ENCODE results near the gene CCND1.
"Not testable (repeated sequence)": the region's sequence is repeated elsewhere in the genome, so short reads cannot be mapped to it uniquely, and the experiment has no call there.

Gene CCND1

GRCh38 chr11:69689484-69690319 lies 48.7 kb downstream of the CCND1 start:
- no peak for DNase-seq

DNA sequence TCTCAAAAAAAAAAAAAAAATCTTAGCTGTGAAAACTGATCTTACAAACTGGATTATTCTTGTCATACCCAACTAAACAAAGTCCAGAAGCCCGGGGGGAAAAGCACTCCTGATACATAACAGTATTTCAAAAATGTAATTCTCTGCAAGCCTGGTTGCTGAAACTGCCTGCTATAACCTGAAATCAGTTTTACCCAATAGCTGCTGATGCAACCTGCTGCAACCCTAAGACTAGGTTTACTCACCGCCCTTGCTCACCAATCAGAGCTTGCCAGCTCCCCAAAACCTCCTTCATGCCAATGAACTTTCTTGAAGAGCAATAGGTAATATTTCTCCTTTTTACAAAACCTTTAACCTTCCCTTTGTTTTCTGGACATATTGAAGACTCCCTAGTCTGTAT lies 50.5 kb downstream of the CCND1 start:
- Histone ChIP-seq H3K27me3 (no peaks in the 10 kb centered on the region), H3K4me3 (ENCODE audit: low read depth, low read length) (no peak overlapping the region), H3K4me1 (no peaks in the 10 kb centered on the region), H3K9me3 (no peaks in the 10 kb centered on the region), H3K36me3 (no peaks in the 10 kb centered on the region)
- no peak for DNase-seq
- TF ChIP-seq CTCF (IDR thresholded peaks at IDR 0.05; ENCODE audit: low read depth, low read length) = no peak

More at GRCh38 chr11:69689484-69690319, 48.7 kb downstream of the CCND1 start:
- Histone ChIP-seq H3K27me3 (peaks cover 5% of the 10 kb centered on the region; the same call in 1 of the 2 replicates), H3K36me3 (no peaks in the 10 kb centered on the region), H3K4me1 (peaks cover 3% of the 10 kb centered on the region; the same call in 1 of the 2 replicates), H3K9me3 (no peaks in the 10 kb centered on the region; the same call in 1 of the 2 replicates), H3K4me3 (ENCODE audit: low read depth, low read length) (no peak overlapping the region)
- TF ChIP-seq CTCF (IDR thresholded peaks at IDR 0.05; ENCODE audit: low read depth, low read length) = no peak

GRCh38 chr11:69692422-69692821 lies 51.5 kb downstream of the CCND1 start:
- no peak for DNase-seq
- no peaks in the 10 kb centered on the region for H3K27me3 ChIP-seq
- no peaks in the 10 kb centered on the region for H3K9me3 ChIP-seq
- TF ChIP-seq CTCF (IDR thresholded peaks at IDR 0.05; ENCODE audit: low read depth, low read length) = no peak
- no peak overlapping the region for H3K4me3 ChIP-seq (ENCODE audit: low read depth, low read length)
- peaks cover 2% of the 10 kb centered on the region; the same call in 1 of the 2 replicates for H3K4me1 ChIP-seq
- H3K36me3 ChIP-seq = no peaks in the 10 kb centered on the region

DNA sequence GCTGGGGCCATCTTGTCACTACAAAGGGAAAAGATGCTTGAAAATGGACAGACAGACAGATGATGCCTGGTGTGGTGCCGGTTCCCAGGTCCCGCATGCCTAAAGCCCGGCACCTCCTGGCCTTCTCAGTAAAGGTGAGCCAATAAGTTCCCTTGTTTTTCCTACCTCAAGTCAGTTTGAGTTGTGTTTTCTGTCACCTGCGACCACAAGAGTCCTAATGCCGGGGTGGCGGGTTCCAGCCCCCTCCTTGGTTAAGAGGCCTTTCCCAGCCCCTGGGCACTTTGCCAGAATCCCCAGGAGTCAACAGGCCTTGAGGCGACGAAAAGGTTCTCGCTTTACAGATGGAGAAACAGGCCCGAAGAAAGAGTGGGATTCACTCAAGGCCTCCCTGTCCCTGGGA lies 53.8 kb downstream of the CCND1 start:
- Histone ChIP-seq H3K27me3 (no peaks in the 10 kb centered on the region), H3K4me1 (peaks cover 18% of the 10 kb centered on the region), H3K4me3 (ENCODE audit: low read depth, low read length) (no peak overlapping the region), H3K9me3 (no peaks in the 10 kb centered on the region), H3K36me3 (no peaks in the 10 kb centered on the region)
- DNase-seq = no peak
- TF ChIP-seq CTCF (IDR thresholded peaks at IDR 0.05; ENCODE audit: low read depth, low read length) = no peak

DNA sequence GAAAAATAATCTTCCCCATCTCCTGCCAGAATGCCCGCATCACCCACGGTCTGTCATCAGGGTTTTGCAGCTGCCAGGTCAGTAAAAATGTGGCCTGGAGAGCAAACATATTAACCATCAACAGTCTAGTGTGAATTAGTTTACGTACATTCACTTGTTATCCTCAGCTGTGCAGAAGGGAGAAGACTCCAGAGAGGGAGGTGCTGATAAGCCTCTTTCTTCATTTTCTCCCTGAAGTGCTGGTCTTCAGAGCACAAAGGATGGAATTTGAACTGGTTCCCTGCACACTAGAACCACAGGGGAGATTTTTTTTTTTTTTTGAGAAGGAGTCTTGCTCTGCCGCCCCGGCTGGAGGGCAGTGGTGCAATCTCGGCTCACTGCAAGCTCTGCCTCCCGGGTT lies 54.6 kb downstream of the CCND1 start:
- Histone ChIP-seq H3K4me3 (ENCODE audit: low read depth, low read length) (no peak overlapping the region), H3K27me3 (no peaks in the 10 kb centered on the region), H3K4me1 (peaks cover 22% of the 10 kb centered on the region), H3K9me3 (no peaks in the 10 kb centered on the region), H3K36me3 (no peaks in the 10 kb centered on the region)
- no peak for DNase-seq
- TF ChIP-seq CTCF (IDR thresholded peaks at IDR 0.05; ENCODE audit: low read depth, low read length) = no peak

- H3K36me3 ChIP-seq; H3K9me3 ChIP-seq; DNase-seq; H3K4me3 ChIP-seq (ENCODE audit: low read depth, low read length); H3K27me3 ChIP-seq: not testable (repeated sequence)
- H3K4me1 ChIP-seq = peaks cover 26% of the 10 kb centered on the region
These were observed 55.0 kb downstream of the CCND1 start for GRCh38 chr11:69695995-69696394.

Data from BE2C (cell line).